HEK293T (cell line): ENCODE data around the gene GGT1.
"Not testable (repeated sequence)": the region's sequence is repeated elsewhere in the genome, so short reads cannot be mapped to it uniquely, and the experiment has no call there.

ENCODE experiments used
- ARNT ChIP-seq: fragments of 450-650 bp; IDR thresholded peaks from 2 replicates; pipeline ENCODE4 v1.6.1; 2017; ENCODE audit warnings: mild to moderate bottlenecking
- BHLHE40 ChIP-seq: fragments of 450-650 bp; IDR thresholded peaks from 2 replicates; pipeline ENCODE4 v1.6.1; 2016; ENCODE audit warnings: mild to moderate bottlenecking, moderate library complexity, borderline replicate concordance
- FOXM1 ChIP-seq: fragments of 450-650 bp; IDR thresholded peaks from 2 replicates; pipeline ENCODE4 v1.6.1; 2017; ENCODE audit warnings: mild to moderate bottlenecking, borderline replicate concordance
- HDGF ChIP-seq: fragments of 450-650 bp; IDR thresholded peaks from 2 replicates; pipeline ENCODE4 v1.6.1; 2017; ENCODE audit warnings: antibody characterized with exemption, borderline replicate concordance
- L3MBTL2 ChIP-seq: fragments of 450-650 bp; conservative IDR thresholded peaks from 2 replicates; pipeline ENCODE4 v1.6.1; 2016; ENCODE audit warnings: mild to moderate bottlenecking
- ZNF384 ChIP-seq: fragments of 450-650 bp; IDR thresholded peaks from 2 replicates; pipeline ENCODE4 v1.6.1; 2016

DNA sequence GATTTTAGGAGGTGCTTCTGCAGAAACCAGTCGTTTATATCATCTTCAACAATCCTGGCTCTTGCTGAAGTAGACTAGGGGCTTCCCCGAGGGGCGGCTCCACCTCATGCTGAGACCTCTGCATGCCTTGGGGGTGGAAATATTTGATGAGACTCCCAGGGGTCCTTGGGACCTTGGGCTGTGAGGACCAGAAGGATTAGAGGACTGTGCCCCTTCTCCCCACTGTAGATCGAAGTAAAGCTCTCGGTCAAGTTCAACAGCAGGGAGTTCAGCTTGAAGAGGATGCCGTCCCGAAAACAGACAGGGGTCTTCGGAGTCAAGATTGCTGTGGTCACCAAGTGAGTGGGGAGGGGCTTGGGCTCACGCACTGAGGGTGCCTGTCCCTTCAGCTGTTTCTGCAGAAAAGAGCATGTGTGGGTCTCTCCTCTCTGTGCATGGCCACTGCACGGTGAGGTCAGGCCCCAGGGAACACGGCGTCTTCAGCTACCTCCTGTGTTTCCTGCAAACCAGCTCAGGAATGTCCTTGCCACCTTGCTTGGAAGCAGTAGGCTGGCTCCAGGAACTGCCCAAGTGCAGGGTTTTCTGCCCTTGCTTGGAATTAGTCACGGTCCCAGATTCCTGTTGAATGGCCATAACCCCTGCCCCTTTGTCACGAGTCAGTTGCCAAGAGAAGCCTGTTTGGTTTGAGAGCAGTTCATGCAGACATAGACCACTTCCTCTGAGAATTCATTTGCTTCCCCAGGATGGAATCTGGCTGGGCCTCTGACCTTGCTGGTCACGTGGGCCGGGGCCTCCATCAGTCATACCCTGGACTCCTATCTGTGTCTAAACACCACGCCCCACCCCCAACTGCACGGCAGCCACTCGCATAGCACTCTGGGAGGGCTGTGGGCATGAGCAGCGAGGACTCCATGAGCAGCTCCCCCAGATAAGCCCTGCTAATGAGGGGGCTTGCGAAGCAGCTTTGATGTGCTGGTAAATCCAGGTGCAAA is 42.7 kb downstream of the GGT1 start:
- not testable (repeated sequence) for TF ChIP-seq FOXM1, ZNF384, HDGF, BHLHE40, L3MBTL2, ARNT
